ENCODE data around the gene CHIA.
"Not testable (repeated sequence)": the region's sequence is repeated elsewhere in the genome, so short reads cannot be mapped to it uniquely, and the experiment has no call there.

Gene CHIA

GRCh38 chr1:111286912-111287311, 3.7 kb upstream of the CHIA start:
- DNase-seq, result no peak

GRCh38 chr1:111289371-111289770, 1.3 kb upstream of the CHIA start:
- no peak for DNase-seq

GRCh38 chr1:111290104-111290503, 547 bp upstream of the CHIA start:
- no peak for DNase-seq

- no peak for DNase-seq
These were observed 3.7 kb downstream of the CHIA start for GRCh38 chr1:111294390-111294789.

GRCh38 chr1:111302374-111302773, 11.7 kb downstream of the CHIA start:
- no peak for DNase-seq

- DNase-seq, result no peak
These were observed 19.0 kb downstream of the CHIA start for GRCh38 chr1:111309690-111310089.

GRCh38 chr1:111318523-111318922, 27.9 kb downstream of the CHIA start:
- DNase-seq, result no peak

GRCh38 chr1:111320066-111320879, 29.6 kb downstream of the CHIA start:
- DNase-seq, result no peak

GRCh38 chr1:111323231-111323630, 32.6 kb downstream of the CHIA start:
- no peak for DNase-seq

GRCh38 chr1:111332190-111332589, 41.5 kb downstream of the CHIA start:
- DNase-seq, result no peak

GRCh38 chr1:111334169-111334568, 43.5 kb downstream of the CHIA start:
- peak; percentile 16 for DNase-seq

GRCh38 chr1:111335214-111335877, 44.7 kb downstream of the CHIA start:
- not testable (repeated sequence) for DNase-seq

GRCh38 chr1:111338849-111339248, 48.2 kb downstream of the CHIA start:
- not testable (repeated sequence) for DNase-seq

- peak; percentile 68 for DNase-seq
These were observed 55.6 kb downstream of the CHIA start for GRCh38 chr1:111346089-111346885.

GRCh38 chr1:111347026-111347425, 56.4 kb downstream of the CHIA start:
- no peak for DNase-seq

GRCh38 chr1:111351700-111352099, 61.0 kb downstream of the CHIA start:
- DNase-seq, result no peak

GRCh38 chr1:111354584-111354983, 63.9 kb downstream of the CHIA start:
- no peak for DNase-seq

- DNase-seq, result no peak
These were observed 68.3 kb downstream of the CHIA start for GRCh38 chr1:111358964-111359363.

- DNase-seq, result no peak
These were observed 68.7 kb downstream of the CHIA start for GRCh38 chr1:111359376-111359775.

GRCh38 chr1:111360257-111360656, 69.6 kb downstream of the CHIA start:
- DNase-seq, result not testable (repeated sequence)

- no peak for DNase-seq
These were observed 71.1 kb downstream of the CHIA start for GRCh38 chr1:111361761-111362160.

- peak; percentile 21 for DNase-seq
These were observed 74.0 kb downstream of the CHIA start for GRCh38 chr1:111364690-111365089.

GRCh38 chr1:111366256-111366655, 75.6 kb downstream of the CHIA start:
- DNase-seq, result peak; percentile 29

- DNase-seq, result no peak
These were observed 78.5 kb downstream of the CHIA start for GRCh38 chr1:111369177-111369576.

Measured in kidney glomerular epithelial cell (primary cell).